Loucy (cell line): ENCODE data around the gene FAHD1.

Experiments used
- H2AFZ ChIP-seq: fragments of 200-600 bp; sonication (generic); 2 replicates; pipeline ENCODE4 v1.6.0; 2016; ENCODE audit warnings: antibody characterized with exemption, mild to moderate bottlenecking, low read length, moderate library complexity
- H3F3A ChIP-seq: fragments of 200-600 bp; 2 replicates; pipeline ENCODE4 v1.6.0; 2016; ENCODE audit warnings: antibody characterized with exemption, low read depth, mild to moderate bottlenecking
- H3K27me3 ChIP-seq: fragments of 200-600 bp; sonication (generic); 2 replicates; pipeline ENCODE4 v1.6.1; 2014; ENCODE audit warnings: low read length, mild to moderate bottlenecking; ENCODE audit not compliant: insufficient read depth, poor library complexity, severe bottlenecking
- H3K36me3 ChIP-seq: fragments of 200-600 bp; sonication (generic); 2 replicates; pipeline ENCODE4 v1.6.1; 2016; ENCODE audit warnings: low read length; ENCODE audit not compliant: insufficient read depth
- H3K4me1 ChIP-seq: fragments of 200-600 bp; sonication (generic); 2 replicates; pipeline ENCODE4 v1.5.1; 2014; ENCODE audit warnings: low read length, mild to moderate bottlenecking; ENCODE audit not compliant: insufficient read depth, poor library complexity, severe bottlenecking
- H3K4me2 ChIP-seq: fragments of 200-600 bp; sonication (generic); 2 replicates; pipeline ENCODE4 v1.6.0; 2014; ENCODE audit warnings: antibody characterized with exemption, low read length, low read depth, mild to moderate bottlenecking; ENCODE audit not compliant: poor library complexity, severe bottlenecking
- H3K4me3 ChIP-seq: fragments of 200-600 bp; sonication (generic); 2 replicates; pipeline ENCODE4 v1.5.1; 2014; ENCODE audit warnings: low read length, mild to moderate bottlenecking, mixed read lengths; ENCODE audit not compliant: poor library complexity, severe bottlenecking
- H3K79me2 ChIP-seq: fragments of 200-600 bp; sonication (generic); 2 replicates; pipeline ENCODE4 v1.6.1; 2014; ENCODE audit warnings: low read length; ENCODE audit not compliant: insufficient read depth
- H3K9ac ChIP-seq: fragments of 200-600 bp; sonication (generic); 2 replicates; pipeline ENCODE4 v1.6.0; 2014; ENCODE audit warnings: mild to moderate bottlenecking, low read depth, low read length, moderate library complexity; ENCODE audit not compliant: poor library complexity, severe bottlenecking
- H3K9me2 ChIP-seq: fragments of 200-600 bp; sonication (generic); replicated peaks from 2 replicates; pipeline ENCODE4 v1.6.1; 2016; ENCODE audit warnings: low read depth, low read length, mixed read lengths
- H3K9me3 ChIP-seq: fragments of 200-600 bp; sonication (generic); 2 replicates; pipeline ENCODE4 v1.6.1; 2014; ENCODE audit warnings: mild to moderate bottlenecking, antibody characterized with exemption, low read length, low read depth; ENCODE audit not compliant: insufficient read depth
- H4K20me1 ChIP-seq: fragments of 200-600 bp; sonication (generic); 2 replicates; pipeline ENCODE4 v1.6.0; 2014; ENCODE audit warnings: antibody characterized with exemption, low read length, mild to moderate bottlenecking; ENCODE audit not compliant: insufficient read depth, poor library complexity, severe bottlenecking
- CTCF ChIP-seq: fragments of 200-600 bp; sonication (generic); conservative IDR thresholded peaks from 2 replicates; pipeline ENCODE4 v1.5.1; 2014; ENCODE audit warnings: mild to moderate bottlenecking, antibody characterized with exemption, low read length
- EZH2phosphoT487 ChIP-seq: fragments of 200-600 bp; IDR thresholded peaks from 2 replicates; pipeline ENCODE4 v1.6.1; 2018; ENCODE audit warnings: antibody characterized with exemption, mild to moderate bottlenecking, moderate library complexity, borderline replicate concordance

Gene FAHD1

GRCh38 chr16:1784977-1785845 lies 41.8 kb upstream of the FAHD1 start:
- peaks cover 51% of the 10 kb centered on the region for H3K79me2 ChIP-seq
- no peak overlapping the region for H2AFZ ChIP-seq
- peaks cover 4% of the 10 kb centered on the region for H4K20me1 ChIP-seq
- H3K27me3 ChIP-seq, result no peaks in the 10 kb centered on the region
- no peaks in the 10 kb centered on the region for H3K4me1 ChIP-seq
- H3F3A ChIP-seq, result no peaks in the 10 kb centered on the region
- H3K9ac ChIP-seq, result no peak overlapping the region
- peak overlapping the region; percentile 27 for H3K4me2 ChIP-seq
- no peaks in the 10 kb centered on the region for H3K36me3 ChIP-seq
- no peak for TF ChIP-seq EZH2phosphoT487
- H3K4me3 ChIP-seq, result no peak overlapping the region
- H3K9me3 ChIP-seq, result no peaks in the 10 kb centered on the region
- H3K9me2 ChIP-seq, result no peaks in the 10 kb centered on the region

- Histone ChIP-seq H3K79me2 (peaks cover 46% of the 10 kb centered on the region), H3F3A (no peaks in the 10 kb centered on the region), H3K27me3 (no peaks in the 10 kb centered on the region), H3K36me3 (no peaks in the 10 kb centered on the region), H3K9ac (no peak overlapping the region), H3K4me3 (no peak overlapping the region), H4K20me1 (peaks cover 4% of the 10 kb centered on the region), H3K9me3 (no peaks in the 10 kb centered on the region), H3K9me2 (no peaks in the 10 kb centered on the region), H3K4me2 (peak overlapping the region; percentile 27), H2AFZ (no peak overlapping the region), H3K4me1 (no peaks in the 10 kb centered on the region)
- no peak for TF ChIP-seq CTCF
- no peak for TF ChIP-seq EZH2phosphoT487
Observed at GRCh38 chr16:1785846-1786170, 41.2 kb upstream of the FAHD1 start.

GRCh38 chr16:1786242-1787055 lies 40.6 kb upstream of the FAHD1 start:
- Histone ChIP-seq H3K9me3 (no peaks in the 10 kb centered on the region), H3K36me3 (no peaks in the 10 kb centered on the region), H3F3A (no peaks in the 10 kb centered on the region), H3K4me3 (no peak overlapping the region), H3K9ac (no peak overlapping the region), H3K79me2 (peaks cover 40% of the 10 kb centered on the region), H3K4me1 (no peaks in the 10 kb centered on the region), H4K20me1 (peaks cover under 1% of the 10 kb centered on the region), H3K9me2 (no peaks in the 10 kb centered on the region), H2AFZ (no peak overlapping the region), H3K4me2 (no peak overlapping the region), H3K27me3 (no peaks in the 10 kb centered on the region)
- TF ChIP-seq EZH2phosphoT487 (no peak), CTCF (no peak)
